WTC11 (cell line): ENCODE measurements around the gene WDSUB1. TPM values are rescaled to one million over a fixed set of nuclear protein-coding genes. Genes with fewer than 3 reads are reported as not detected.

Experiments
- AFF4 ChIP-seq: sonication (generic); formaldehyde crosslinking; IDR thresholded peaks from 2 replicates; pipeline ENCODE4 v1.8.1; 2023; ENCODE audit warnings: mild to moderate bottlenecking, missing genetic modification reagents, borderline replicate concordance
- AR ChIP-seq: fragments of 250-450 bp; sonication (Bioruptor Pico); IDR thresholded peaks from 2 replicates; pipeline ENCODE4 v1.9.0; 2021; ENCODE audit warnings: mild to moderate bottlenecking
- ATF6 ChIP-seq: sonication (generic); formaldehyde crosslinking; IDR thresholded peaks from 2 replicates; pipeline ENCODE4 v1.8.1; 2023; ENCODE audit warnings: mild to moderate bottlenecking, missing genetic modification reagents
- CREM ChIP-seq: sonication (generic); formaldehyde crosslinking; IDR thresholded peaks from 2 replicates; pipeline ENCODE4 v1.8.1; 2022; ENCODE audit warnings: mild to moderate bottlenecking, missing genetic modification reagents, moderate library complexity
- ETV6 ChIP-seq: sonication (generic); formaldehyde crosslinking; IDR thresholded peaks from 2 replicates; pipeline ENCODE4 v1.8.1; 2022; ENCODE audit warnings: mild to moderate bottlenecking, missing genetic modification reagents
- FOXP4 ChIP-seq: sonication (generic); formaldehyde crosslinking; IDR thresholded peaks from 2 replicates; pipeline ENCODE4 v1.8.0; 2022; ENCODE audit warnings: mild to moderate bottlenecking, missing genetic modification reagents
- HMGA2 ChIP-seq: fragments of 250-450 bp; sonication (Bioruptor Pico); IDR thresholded peaks from 2 replicates; pipeline ENCODE4 v1.4.0; 2021; ENCODE audit warnings: mild to moderate bottlenecking, moderate library complexity
- HMGXB4 ChIP-seq: sonication (generic); formaldehyde crosslinking; IDR thresholded peaks from 2 replicates; pipeline ENCODE4 v1.8.1; 2023; ENCODE audit warnings: mild to moderate bottlenecking, moderate library complexity, missing genetic modification reagents
- OVOL2 ChIP-seq: fragments of 250-450 bp; sonication (Bioruptor Pico); IDR thresholded peaks from 2 replicates; pipeline ENCODE4 v1.9.0; 2021; ENCODE audit warnings: mild to moderate bottlenecking, borderline replicate concordance
- SOX15 ChIP-seq: fragments of 250-450 bp; sonication (Bioruptor Pico); IDR thresholded peaks from 2 replicates; pipeline ENCODE4 v1.9.0; 2021; ENCODE audit warnings: mild to moderate bottlenecking
- ZNF232 ChIP-seq: sonication (generic); formaldehyde crosslinking; IDR thresholded peaks from 2 replicates; pipeline ENCODE4 v1.8.0; 2022; ENCODE audit warnings: mild to moderate bottlenecking, missing genetic modification reagents
- total RNA-seq: library from RNA; stranded (reverse); gene quantifications from 3 replicates; pipeline ENCODE4 v1.2.3, GENCODE V29; 2021

The WDSUB1 gene
- total RNA-seq, 1 experiment from 2014 or later = 5.8 TPM

GRCh38 chr2:159251296-159252173, 35.0 kb downstream of the WDSUB1 start (continued):
- TF ChIP-seq FOXP4 (no peak), AFF4 (CRISPR knock-in tag) (no peak), CREM (CRISPR knock-in tag) (no peak), AR (CRISPR knock-in tag) (no peak), HMGA2 (CRISPR knock-in tag) (no peak), SOX15 (CRISPR knock-in tag) (no peak), HMGXB4 (CRISPR knock-in tag) (no peak), ETV6 (CRISPR knock-in tag) (no peak), ZNF232 (CRISPR knock-in tag) (no peak), OVOL2 (CRISPR knock-in tag) (no peak), ATF6 (CRISPR knock-in tag) (no peak)
